Subcutaneous adipose tissue (tissue), 4 donors: Measurements from ENCODE around the gene POMGNT1. TPM values are rescaled to one million over a fixed set of nuclear protein-coding genes. Genes with fewer than 3 reads are reported as not detected.

ENCODE experiments used
- CTCF ChIP-seq: fragments of 450-650 bp; IDR thresholded peaks from one replicate; pipeline ENCODE4 v1.5.1; 2016; ENCODE audit warnings: low read depth, mild to moderate bottlenecking, control low read depth, antibody characterized with exemption, moderate library complexity
- total RNA-seq, 4 donors: library from RNA; depleted of rRNA; stranded (reverse); fragments of >200 nt; gene quantifications; one replicate each; pipeline ENCODE4 v1.1.0, GENCODE V29; 2016

Gene POMGNT1
- total RNA-seq, 4 donors from 2014 or later, result 20.4 to 37.2 (median 35.9) TPM

- no peak for TF ChIP-seq CTCF
Observed at GRCh38 chr1:46224966-46225365, 26.7 kb upstream of the POMGNT1 start.

- no peak for TF ChIP-seq CTCF
Observed at GRCh38 chr1:46223472-46223943, 25.3 kb upstream of the POMGNT1 start.

GRCh38 chr1:46221749-46222148, 23.5 kb upstream of the POMGNT1 start:
- no peak for TF ChIP-seq CTCF

GRCh38 chr1:46220808-46221207, 22.6 kb upstream of the POMGNT1 start:
- TF ChIP-seq CTCF, result no peak

GRCh38 chr1:46219551-46220520, 21.6 kb upstream of the POMGNT1 start:
- TF ChIP-seq CTCF, result no peak

- no peak for TF ChIP-seq CTCF
Observed at GRCh38 chr1:46218443-46218842, 20.2 kb upstream of the POMGNT1 start.

- no peak for TF ChIP-seq CTCF
Observed at GRCh38 chr1:46215504-46215903, 17.3 kb upstream of the POMGNT1 start.
